ENCODE measurements around the gene SLC8A1.

GRCh38 chr2:40474306-40474705, 22.4 kb upstream of the SLC8A1 start:
- TF ChIP-seq, protein P1, sequence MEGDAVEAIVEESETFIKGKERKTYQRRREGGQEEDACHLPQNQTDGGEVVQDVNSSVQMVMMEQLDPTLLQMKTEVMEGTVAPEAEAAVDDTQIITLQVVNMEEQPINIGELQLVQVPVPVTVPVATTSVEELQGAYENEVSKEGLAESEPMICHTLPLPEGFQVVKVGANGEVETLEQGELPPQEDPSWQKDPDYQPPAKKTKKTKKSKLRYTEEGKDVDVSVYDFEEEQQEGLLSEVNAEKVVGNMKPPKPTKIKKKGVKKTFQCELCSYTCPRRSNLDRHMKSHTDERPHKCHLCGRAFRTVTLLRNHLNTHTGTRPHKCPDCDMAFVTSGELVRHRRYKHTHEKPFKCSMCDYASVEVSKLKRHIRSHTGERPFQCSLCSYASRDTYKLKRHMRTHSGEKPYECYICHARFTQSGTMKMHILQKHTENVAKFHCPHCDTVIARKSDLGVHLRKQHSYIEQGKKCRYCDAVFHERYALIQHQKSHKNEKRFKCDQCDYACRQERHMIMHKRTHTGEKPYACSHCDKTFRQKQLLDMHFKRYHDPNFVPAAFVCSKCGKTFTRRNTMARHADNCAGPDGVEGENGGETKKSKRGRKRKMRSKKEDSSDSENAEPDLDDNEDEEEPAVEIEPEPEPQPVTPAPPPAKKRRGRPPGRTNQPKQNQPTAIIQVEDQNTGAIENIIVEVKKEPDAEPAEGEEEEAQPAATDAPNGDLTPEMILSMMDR (IDR thresholded peaks at IDR 0.05), result no peak
- no peak for TF ChIP-seq EZH2 (IDR thresholded peaks at IDR 0.05; ENCODE audit: borderline replicate concordance, insufficient read depth, low read depth, low read length, poor library complexity, severe bottlenecking)

All from B cell (primary cell).